D721Med (cell line): ENCODE data around the gene STPG4.

Experiments
- DNase-seq: peaks from one replicate; pipeline ENCODE4 v3.0.0; 2011; ENCODE audit warnings: low spot score; ENCODE audit not compliant: insufficient read length
- FAIRE-seq: peaks from 2 replicates; lab custom pipeline; 2011; peaks lifted over from hg19 to GRCh38; lab: Jason Lieb, UNC
- TF ChIP-seq, protein P1 (sequence below): IDR thresholded peaks from 2 replicates; pipeline ENCODE4 v1.5.1; 2012; ENCODE audit warnings: mild to moderate bottlenecking, control low read depth; ENCODE audit not compliant: insufficient read depth; ENCODE audit errors: missing control alignments

The STPG4 gene

DNA sequence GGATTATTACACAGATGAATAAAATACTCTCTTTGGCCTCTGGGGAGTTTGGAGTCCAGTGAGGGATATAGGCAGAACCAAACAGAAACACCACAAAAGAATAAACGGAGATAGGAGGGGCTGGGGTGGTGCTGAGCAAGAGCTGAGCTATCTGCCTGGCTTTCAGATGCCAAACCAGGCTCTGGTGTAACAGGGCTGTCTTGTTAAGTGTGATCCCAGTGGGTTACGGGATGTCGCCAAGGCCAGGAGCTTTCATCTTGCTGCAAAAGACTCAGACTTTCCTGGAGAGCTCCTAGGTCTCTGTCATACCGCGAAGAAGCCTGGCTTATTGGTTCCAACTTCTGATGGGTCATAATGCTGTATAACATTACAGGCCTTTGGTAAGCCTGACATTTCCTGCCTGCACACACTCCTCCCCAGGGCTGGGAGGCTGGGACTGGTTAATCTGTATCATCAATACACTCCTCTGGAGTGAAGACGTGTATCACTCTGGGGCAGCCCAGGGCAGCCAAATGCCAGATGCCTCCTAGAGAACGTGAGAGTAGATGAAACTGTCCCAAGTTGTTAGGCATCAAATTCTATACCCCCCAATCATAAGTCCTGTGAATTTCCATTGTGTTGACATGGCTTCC is 60.5 kb downstream of the STPG4 start:
- DNase-seq: no peak

DNA sequence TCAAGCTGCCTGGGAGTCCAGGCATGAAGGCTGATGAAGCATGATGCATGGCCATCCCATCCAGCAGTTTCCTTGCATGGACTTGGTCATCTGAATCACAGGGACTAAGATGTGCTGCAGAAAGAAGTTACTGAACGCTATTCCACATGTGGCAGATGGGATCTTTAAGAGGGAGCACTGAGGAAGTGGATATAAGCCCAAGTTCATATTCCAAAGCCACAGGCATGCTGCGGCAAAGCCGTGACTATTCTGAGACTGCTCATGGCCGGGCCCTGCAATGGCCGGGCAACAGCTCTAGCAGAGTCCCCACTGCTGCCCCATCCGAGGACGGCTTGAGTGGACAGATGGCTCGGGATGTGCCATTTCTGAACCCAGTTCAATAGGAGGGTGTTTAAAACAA is 61.5 kb downstream of the STPG4 start:
- no peak for DNase-seq
- FAIRE-seq: no peak
- TF ChIP-seq, protein P1, sequence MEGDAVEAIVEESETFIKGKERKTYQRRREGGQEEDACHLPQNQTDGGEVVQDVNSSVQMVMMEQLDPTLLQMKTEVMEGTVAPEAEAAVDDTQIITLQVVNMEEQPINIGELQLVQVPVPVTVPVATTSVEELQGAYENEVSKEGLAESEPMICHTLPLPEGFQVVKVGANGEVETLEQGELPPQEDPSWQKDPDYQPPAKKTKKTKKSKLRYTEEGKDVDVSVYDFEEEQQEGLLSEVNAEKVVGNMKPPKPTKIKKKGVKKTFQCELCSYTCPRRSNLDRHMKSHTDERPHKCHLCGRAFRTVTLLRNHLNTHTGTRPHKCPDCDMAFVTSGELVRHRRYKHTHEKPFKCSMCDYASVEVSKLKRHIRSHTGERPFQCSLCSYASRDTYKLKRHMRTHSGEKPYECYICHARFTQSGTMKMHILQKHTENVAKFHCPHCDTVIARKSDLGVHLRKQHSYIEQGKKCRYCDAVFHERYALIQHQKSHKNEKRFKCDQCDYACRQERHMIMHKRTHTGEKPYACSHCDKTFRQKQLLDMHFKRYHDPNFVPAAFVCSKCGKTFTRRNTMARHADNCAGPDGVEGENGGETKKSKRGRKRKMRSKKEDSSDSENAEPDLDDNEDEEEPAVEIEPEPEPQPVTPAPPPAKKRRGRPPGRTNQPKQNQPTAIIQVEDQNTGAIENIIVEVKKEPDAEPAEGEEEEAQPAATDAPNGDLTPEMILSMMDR: no peak

More for the DNA sequence above, 60.5 kb downstream of the STPG4 start:
- TF ChIP-seq, protein P1: no peak
- FAIRE-seq: no peak

DNA sequence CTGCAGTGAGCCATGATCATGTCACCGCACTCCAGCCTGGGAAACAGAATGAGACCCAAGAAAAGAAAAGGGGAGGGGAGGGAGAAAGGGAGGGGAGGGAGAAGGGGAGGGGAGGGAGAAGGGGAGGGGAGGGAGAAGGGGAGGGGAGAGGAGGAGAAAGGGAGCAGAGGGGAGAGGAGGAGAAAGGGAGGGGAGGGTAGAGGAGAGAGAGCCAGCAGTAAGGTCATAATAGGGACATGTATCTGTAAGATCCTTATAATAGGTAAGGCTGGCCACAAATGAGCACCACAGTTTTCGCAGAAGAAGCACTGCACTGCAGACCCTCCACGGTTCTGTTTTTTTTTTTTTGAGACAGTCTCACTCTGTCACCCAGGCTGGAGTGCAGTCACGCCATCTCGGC is 62.6 kb downstream of the STPG4 start:
- no peak for DNase-seq
- no peak for FAIRE-seq
- TF ChIP-seq, protein P1: no peak

DNA sequence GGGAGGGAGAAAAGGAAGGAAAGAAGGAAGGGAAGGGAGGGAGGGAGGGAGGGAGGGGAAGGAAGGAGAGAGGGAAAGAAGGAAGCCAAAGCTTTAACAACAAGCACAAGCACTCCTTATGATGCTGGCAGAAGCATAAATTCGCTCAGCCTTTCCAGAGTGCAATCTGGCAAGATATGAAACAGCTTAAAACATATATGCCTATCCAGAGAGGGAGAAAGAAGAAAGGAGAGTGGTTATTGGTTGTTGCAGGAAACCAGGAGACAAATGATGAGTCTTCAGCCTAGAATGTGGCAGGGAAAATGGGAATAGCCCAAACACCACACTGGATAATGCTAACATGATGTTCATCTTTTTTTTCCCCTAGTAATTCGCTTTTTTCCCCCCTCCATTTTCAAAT is 64.0 kb downstream of the STPG4 start:
- no peak for DNase-seq
- TF ChIP-seq, protein P1: no peak
- FAIRE-seq: no peak

DNA sequence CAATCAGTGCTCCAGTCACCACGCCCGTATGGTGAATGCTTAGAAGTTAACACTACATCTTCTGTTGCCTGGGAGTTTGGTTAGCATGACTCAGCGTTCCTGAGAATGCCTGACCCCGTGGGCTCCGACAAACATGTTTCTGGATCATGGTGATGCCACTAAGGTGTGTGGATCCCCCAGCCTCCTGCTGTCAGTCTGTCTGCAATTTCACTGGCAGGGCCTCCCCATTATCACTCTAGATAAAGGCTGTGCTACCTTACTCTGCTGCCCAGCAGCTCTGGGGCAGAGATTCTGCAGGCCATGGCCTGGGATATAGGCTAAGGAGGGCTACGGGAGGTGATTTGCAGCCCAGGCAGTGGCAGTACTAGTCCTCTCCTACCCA is 66.0 kb downstream of the STPG4 start:
- TF ChIP-seq, protein P1: no peak
- FAIRE-seq: no peak
- DNase-seq: no peak

DNA sequence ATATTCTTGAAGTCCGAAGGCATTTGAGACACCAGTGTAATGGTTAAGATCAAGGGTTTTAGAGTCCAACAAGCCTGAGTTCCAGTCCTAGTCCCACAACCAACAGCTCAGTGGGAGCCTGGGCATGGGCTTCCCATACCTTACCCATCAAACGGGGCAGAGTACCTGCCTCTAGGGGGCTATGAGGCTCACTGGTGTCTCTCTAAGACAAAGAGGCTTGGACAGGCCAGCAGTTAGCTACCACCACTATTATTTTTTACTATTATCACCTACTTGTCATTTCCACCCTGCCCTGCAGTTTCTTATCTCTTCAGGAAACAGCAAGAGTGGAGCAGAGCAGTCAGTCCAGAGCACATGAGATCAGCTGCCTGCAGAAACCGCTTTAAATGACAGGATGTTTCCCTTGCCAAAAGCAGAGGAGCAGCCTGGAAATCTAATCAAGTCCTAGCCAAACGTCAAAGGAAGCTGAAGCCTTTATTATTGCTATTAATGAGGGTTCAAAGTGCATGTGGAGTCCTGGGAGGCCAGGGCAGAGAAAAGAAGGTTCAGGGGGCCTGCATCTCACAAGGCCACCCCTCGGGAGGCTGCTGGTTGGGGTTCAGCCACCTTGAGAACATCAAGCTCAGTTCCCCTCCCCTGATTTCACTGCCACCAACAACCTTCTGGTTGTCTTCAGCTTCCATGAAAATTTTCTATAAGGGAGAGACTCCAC is 66.6 kb downstream of the STPG4 start:
- no peak for DNase-seq
- no peak for FAIRE-seq
- TF ChIP-seq, protein P1: no peak

DNA sequence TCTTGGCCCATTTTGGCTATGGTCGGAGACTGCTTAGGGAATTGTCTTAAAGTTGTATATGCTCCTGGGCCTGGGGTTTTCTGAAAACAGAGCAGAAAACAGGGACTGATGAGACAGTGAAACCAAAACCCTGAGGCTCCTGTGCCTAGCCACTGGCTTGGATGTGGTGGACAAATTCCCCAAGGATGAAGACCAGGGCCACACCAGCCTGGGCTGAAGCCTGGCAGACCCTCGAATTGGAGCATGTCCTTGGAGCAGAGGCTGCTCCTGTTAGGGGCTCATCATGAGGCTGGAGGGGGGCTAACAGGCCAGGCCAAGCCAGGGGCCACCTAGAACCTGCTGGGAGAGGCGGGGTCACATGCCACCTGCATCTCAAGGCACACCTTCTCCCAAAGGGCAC is 68.1 kb downstream of the STPG4 start:
- DNase-seq (no peak), FAIRE-seq (no peak)
- TF ChIP-seq, protein P1: no peak
